SIG-M5 (cell line): ENCODE measurements around the gene TWF2.

Experiments used
- DNase-seq: peaks from one replicate; lab custom pipeline; 2025; lab: John Stamatoyannopoulos, UW

Gene TWF2

GRCh38 chr3:52237657-52238172 is 1.2 kb downstream of the TWF2 start:
- no peak for DNase-seq

DNA sequence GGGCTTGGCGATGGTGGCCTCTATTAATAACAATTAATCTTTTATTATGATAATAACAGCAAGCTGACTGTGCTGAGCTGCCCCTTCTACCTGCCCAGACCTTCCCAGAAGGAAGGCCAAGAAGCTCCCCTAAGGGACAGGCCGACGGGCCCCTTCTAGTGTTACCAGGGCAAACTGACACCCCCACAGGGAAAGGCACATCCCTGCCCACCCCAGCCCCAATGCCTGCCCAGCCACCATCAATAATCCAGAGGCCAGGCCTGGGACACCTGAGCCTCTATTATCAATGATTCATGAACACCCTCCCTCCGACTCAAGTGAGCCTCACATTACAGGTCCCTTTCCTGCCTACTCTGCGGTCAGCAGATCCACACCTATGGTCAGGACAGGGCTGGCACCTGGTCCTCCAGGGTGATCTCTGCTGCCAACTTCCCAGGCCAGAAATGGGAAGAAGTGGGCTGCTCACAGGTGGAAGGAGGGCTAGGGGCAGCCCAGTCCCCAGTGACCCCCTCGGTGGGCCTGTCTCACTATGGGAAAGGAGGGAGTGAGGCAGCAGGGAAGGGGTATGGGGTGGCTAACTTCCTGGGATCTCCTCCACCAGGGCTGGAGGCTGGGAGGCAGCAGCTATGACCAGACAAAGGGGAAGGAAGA is 1.8 kb downstream of the TWF2 start:
- no peak for DNase-seq

GRCh38 chr3:52236424-52236886 is 2.5 kb downstream of the TWF2 start:
- no peak for DNase-seq

- DNase-seq, result no peak
Observed at GRCh38 chr3:52234516-52235447, 4.2 kb downstream of the TWF2 start.

DNA sequence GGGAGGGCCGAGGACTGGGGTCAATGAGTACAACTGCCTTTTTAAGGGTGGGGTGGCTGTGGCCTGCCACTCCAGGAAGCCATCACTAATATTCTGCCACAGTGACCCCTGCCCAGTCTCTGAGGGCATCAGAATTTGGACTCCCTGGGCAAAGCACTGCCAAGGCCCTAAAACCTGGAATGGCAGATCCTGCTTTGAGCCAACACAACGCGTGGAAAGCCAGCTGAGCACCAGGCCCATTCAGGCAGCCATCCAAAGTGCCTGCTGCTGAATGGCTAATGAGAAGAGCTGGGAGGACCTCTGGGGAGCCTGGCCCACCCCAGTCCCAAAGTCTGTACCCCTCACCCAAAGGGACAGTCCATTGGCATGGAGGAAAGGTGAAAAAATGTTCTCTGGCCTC is 5.0 kb downstream of the TWF2 start:
- DNase-seq, result no peak

GRCh38 chr3:52233108-52233591 is 5.8 kb downstream of the TWF2 start:
- no peak for DNase-seq

DNA sequence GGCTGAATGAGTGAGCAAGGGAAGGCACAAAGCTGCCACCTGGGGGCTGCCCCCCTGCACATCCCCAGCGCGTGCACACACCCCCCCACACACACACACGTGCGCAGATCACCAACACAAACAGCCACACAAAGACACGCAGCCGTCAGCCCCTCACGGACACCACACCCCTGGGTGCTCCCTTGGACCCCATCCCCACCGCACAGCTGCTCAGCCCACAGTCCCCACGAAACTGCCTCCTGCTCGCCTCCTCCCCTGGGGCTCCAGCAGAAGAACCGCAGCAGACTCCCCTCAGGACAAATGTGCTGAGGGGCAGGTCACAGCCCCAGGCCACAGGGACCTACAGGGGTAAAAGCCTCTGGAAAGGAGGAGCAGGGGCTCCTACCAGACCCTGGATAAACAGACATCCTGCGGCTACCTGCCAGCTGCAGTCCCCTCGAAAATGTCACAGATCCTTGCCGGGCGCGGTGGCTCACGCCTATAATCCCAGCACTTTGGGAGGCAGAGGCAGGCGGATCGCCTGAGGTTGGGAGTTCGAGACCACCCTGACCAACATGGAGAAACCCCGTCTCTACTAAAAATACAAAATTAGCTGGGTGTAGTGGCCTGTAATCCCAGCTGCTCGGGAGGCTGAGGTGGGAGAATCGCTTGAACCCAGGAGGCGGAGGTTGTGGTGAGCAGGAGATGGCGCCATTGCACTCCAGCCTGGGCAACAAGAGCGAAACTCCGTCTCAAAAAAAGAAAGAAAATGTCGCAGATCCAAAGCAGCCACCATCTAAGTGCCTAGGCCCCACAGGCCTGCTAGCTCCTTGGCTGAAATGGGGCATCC is 6.5 kb downstream of the TWF2 start:
- no peak for DNase-seq

DNA sequence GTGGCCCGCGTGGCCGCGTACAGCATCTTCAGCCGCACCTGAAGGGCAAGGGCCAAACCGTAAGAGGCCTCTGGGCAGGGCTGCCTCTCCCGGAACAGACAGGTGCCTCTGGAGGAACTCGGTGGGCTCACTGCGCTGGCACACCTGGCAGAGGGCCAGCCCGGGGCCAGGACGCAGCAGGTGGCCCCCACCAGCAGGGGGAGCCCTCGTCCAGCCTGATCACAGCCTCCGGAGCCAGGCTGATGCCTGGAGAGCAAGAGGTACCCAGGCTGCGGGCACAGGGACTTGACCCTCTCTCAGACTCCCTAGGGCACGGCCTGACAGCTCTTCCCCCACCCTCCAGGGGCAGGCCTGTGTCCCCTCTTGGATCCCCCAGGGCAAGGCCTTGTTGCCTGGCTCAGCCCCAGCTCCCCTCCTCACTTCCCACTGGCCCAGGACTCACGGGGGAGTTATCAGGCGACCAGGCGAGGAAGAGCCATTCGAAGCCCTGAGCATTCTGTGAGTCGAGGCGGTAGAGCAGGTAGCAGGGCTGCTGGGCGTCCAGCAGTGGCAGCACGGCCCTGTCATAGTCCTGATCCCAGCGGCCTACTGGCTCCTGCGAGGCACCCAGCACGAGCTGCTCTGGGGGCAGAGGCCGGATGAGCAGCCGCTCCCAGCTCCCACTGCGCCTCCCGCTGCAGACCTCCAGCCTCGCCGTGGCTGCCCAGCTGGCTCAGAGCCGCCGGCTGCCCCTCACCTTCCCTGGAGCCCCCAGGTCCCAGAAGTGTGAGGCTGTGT is 7.3 kb downstream of the TWF2 start:
- DNase-seq, result no peak

GRCh38 chr3:52230889-52231499 is 8.0 kb downstream of the TWF2 start:
- no peak for DNase-seq

DNA sequence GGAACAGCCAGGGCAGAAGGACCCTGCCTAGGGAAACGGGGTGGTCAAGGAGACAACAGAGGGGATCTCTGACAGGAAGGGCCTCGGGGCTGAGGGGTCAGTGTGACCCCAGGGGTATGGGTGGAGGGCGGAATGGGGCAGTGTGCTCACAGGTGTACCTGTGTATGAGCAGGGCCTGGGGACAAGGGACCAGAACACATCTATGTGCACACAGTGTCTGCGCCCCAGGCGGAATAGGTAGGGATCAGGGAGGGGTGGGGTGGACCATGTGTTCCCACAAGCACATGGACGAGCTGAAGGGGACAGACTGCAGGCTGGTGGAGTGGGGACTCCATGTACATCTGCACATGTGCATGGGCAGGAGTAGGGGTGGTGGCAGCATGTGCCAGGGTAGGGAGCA is 8.5 kb downstream of the TWF2 start:
- no peak for DNase-seq

- DNase-seq, result no peak
Observed at GRCh38 chr3:52229656-52230055, 9.3 kb downstream of the TWF2 start.

- no peak for DNase-seq
Observed at GRCh38 chr3:52228751-52229291, 10.1 kb downstream of the TWF2 start.

- DNase-seq, result no peak
Observed at GRCh38 chr3:52228266-52228665, 10.7 kb downstream of the TWF2 start.

DNA sequence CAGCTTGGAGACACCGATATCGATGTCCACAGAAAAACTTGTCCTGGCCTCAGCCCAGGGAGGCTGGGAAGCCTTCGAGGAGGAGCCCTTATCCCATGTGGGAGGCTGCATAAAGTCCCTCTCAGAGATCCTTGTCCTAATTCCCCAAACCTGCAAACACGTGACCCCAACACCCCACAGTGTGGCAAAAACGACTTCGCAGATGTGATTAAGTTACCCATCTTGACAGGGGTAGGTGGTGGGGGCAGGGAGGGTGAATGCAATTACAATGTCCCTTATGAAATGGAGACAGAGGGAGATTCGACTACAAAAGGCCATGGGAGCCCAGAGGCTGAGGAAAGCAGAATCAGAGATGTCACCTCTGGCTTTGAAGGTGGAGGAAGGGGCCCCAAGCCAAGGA is 11.2 kb downstream of the TWF2 start:
- DNase-seq, result no peak

DNA sequence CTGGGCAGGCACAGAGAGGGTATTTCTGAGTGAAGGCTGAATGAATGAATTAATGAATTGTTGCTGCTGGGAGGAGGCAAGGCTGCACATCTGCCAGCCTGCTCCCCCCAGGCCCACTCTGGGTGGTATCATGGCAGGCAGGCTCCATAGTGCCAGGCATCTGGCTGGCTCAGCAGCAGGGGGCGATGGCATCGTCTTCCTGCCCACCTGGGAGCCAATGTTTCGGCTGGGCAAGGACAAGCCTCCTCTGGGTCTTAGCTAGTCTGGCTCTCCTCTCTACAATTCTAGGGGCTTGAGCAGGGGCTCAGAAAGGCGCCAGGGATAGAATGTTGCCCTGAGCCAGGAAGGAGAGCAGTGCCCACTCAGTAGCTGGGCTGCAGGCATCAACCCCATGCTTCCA is 11.8 kb downstream of the TWF2 start:
- no peak for DNase-seq

- no peak for DNase-seq
Observed at GRCh38 chr3:52226229-52226817, 12.6 kb downstream of the TWF2 start.

DNA sequence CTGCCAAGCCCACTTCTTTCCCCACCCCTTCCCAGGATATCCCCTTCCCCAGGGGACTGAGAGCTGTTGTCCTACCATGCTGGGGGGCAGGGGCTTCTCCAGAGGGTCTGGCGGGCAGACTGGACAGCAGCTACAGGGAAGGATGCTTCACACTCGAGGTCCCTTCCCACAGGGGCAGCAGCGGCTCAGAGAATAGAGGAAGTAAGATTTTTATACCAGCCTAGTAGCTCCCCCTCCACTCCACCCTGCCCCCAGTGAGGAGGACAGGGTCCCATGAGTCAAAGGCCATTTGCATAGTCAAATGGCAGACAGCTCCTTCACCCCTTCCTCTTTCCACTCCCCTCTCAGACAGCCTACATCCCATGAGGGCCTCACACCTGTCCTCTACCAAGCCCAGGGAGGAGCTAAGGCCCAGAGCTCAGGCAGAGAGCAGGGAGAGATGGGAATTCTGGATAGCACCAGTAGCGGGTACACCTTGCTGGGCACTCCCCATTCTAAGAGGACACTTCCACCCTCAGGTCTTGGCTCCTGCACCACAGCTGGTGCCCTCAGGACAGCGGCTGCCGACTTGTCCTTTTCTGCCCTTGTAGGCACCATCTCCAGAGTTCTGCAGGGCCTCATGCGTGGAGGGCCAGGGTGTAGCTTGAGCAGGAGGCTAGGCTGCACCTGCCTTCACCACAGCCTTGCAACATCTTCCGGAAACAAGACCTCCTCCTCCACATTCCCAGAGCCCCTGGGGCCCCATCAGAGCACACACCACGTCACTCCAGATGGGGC is 13.3 kb downstream of the TWF2 start, which contains the start of gene TLR9:
Gene TLR9, minus strand, starts transcription at position 194 of the 777 bp plus-strand sequence. Its CDS starts 116 bp downstream, at position 78.
- DNase-seq, result peak; percentile 76

DNA sequence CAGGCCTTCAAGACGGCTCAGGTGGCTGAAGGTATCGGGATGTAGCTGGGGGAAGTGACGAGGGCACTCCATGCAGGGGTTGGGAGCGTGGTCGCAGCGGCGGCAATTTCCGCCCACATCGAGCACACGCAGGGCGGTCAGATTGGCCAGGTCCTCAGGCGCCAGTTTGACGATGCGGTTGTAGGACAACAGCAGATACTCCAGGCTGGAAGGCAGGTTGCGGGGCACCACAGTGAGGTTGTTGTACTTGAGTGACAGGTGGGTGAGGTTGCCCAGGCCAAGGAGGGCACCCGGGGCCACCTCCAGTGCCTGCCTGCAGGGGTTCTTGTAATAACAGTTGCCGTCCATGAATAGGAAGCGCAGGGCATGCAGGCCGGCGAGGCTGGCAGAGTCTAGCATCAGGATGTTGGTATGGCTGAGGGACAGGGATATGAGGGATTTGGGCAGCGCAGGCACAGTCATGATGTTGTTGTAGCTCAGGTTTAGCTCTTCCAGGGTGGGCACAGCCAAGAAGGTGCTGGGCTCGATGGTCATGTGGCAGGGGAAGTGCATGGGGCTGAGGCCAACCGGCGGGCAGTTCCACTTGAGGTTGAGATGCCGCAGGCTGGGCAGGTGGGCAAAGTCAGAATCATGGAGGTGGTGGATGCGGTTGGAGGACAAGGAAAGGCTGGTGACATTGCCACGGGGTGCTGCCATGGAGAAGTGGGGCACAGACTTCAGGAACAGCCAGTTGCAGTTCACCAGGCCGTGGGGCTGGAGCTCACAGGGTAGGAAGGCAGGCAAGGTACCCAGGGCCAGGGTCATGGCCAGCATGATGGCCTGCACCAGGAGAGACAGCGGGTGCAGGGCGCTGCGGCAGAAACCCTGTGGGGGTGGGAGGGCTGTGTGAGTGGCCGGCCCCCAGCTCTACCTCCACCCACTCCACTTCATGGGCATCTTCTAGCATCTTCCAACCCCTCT is 15.2 kb downstream of the TWF2 start:
- DNase-seq, result no peak
